MCF 10A (cell line): ENCODE measurements around the gene NLRP9. TPM values are rescaled to one million over a fixed set of nuclear protein-coding genes. Genes with fewer than 3 reads are reported as not detected.

Source experiments
- BruUV-seq: library from RNA; stranded (reverse); fragments of 400-500 nt; replicated peaks from 2 replicates; lab custom pipeline; 2021; lab: Mats Ljungman, UMichigan
- CTCF ChIA-PET: fragments of 300-600 bp; sonication (Branson Sonifier 250); formaldehyde crosslinking; extraction: SDS; loops from one replicate; lab custom pipeline; 2021; ENCODE audit warnings: antibody characterized with exemption, inconsistent platforms; lab: Yijun Ruan, JAX
- POLR2A ChIA-PET: fragments of 300-600, 350-650 bp; sonication (Branson Sonifier 250); formaldehyde crosslinking; extraction: SDS; loops from one replicate; lab custom pipeline; 2020; ENCODE audit warnings: antibody characterized with exemption, inconsistent platforms; lab: Yijun Ruan, JAX
- DNase-seq: peaks from one replicate; pipeline ENCODE4 v3.0.0-alpha.2; 2018; ENCODE audit not compliant: unreplicated experiment
- H3K27ac Mint-ChIP-seq: one replicate; pipeline ENCODE4 v1.8.0; 2022; ENCODE audit warnings: mild to moderate bottlenecking, low read depth, mixed read lengths; ENCODE audit not compliant: unreplicated experiment
- H3K27me3 Mint-ChIP-seq: one replicate; pipeline ENCODE4 v1.8.0; 2022; ENCODE audit warnings: mixed read lengths; ENCODE audit not compliant: insufficient read depth, unreplicated experiment
- H3K36me3 Mint-ChIP-seq: one replicate; pipeline ENCODE4 v1.8.0; 2022; ENCODE audit warnings: mild to moderate bottlenecking, moderate library complexity, mixed read lengths; ENCODE audit not compliant: insufficient read depth, unreplicated experiment
- H3K4me1 Mint-ChIP-seq: one replicate; pipeline ENCODE4 v1.8.0; 2022; ENCODE audit warnings: mixed read lengths; ENCODE audit not compliant: insufficient read depth, unreplicated experiment
- H3K4me3 Mint-ChIP-seq: one replicate; pipeline ENCODE4 v1.8.0; 2022; ENCODE audit warnings: mild to moderate bottlenecking, moderate library complexity, mixed read lengths; ENCODE audit not compliant: unreplicated experiment
- H3K9me3 Mint-ChIP-seq: one replicate; pipeline ENCODE4 v1.8.0; 2022; ENCODE audit warnings: mixed read lengths; ENCODE audit not compliant: unreplicated experiment
- CTCF ChIP-seq: fragments of 200-600 bp; IDR thresholded peaks from one replicate; pipeline ENCODE4 v1.8.0; 2022; ENCODE audit warnings: antibody characterized with exemption, mild to moderate bottlenecking; ENCODE audit not compliant: unreplicated experiment
- intact Hi-C: fragments of 100-400 bp; cut with micrococcal nuclease; formaldehyde crosslinking; loops from 2 replicates; pipeline ENCODE4 v1.14.1; 2022
- total RNA-seq: library from RNA; stranded (reverse); gene quantifications from 2 replicates; pipeline ENCODE4 v1.2.3, GENCODE V29; 2022

NLRP9 gene
- total RNA-seq, 1 experiment from 2014 or later, result not detected

- ChIA-PET CTCF (no interaction called here), POLR2A (no interaction called here)
- H3K9me3 Mint-ChIP-seq, result no peaks in the 10 kb centered on the region
- no TSS peak for BruUV-seq
- H3K4me3 Mint-ChIP-seq, result no peak overlapping the region
- peaks cover 51% of the 10 kb centered on the region for H3K36me3 Mint-ChIP-seq
- no peak for DNase-seq
- H3K4me1 Mint-ChIP-seq, result peaks cover 17% of the 10 kb centered on the region
- intact Hi-C loops, result no loop called here
- no peak for TF ChIP-seq CTCF
- no peak overlapping the region for H3K27ac Mint-ChIP-seq
- H3K27me3 Mint-ChIP-seq, result no peaks in the 10 kb centered on the region
These were observed 56.8 kb downstream of the NLRP9 start for GRCh38 chr19:55681131-55682092.

DNA sequence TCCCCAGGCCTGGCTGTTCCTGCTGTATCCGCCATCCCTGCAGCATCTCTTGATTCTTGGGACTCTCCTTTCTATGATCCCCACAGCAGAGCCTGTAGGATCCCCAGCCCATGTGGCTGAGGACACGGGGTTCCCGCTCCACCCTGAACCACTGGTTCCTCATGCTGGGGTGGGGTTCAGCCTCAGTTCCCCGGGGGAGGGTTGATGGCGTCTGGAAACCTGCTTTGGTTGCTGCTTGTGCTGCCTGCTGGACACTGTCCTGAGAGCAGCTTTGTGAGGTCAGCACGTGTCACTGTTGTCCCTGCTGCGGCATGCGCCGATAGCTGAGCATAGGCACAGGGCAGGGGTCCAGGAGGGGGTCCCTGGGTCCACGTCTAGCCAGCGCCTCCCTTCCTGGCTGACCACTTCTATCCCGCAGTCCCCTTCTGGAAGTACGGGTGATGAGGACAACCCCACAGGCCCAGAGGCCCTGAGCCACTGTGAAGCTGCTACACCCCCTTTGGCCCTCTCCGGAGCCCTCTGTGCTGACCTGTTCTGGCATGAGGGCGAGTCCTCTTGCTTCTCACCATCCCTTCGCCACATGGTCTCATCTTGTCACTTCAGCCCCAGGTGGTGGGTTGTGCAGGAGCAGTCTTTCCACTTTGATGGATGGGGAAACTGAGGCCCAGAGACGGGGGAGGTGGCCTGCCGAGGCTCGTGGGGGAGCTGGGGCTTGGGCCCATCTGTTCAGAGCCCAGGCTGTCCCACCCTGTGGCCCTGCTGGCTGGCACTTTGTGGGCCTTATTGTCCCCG, 57.7 kb downstream of the NLRP9 start:
- Mint-ChIP-seq H3K27ac (no peak overlapping the region), H3K4me1 (peaks cover 18% of the 10 kb centered on the region), H3K9me3 (no peaks in the 10 kb centered on the region), H3K36me3 (peaks cover 44% of the 10 kb centered on the region), H3K4me3 (no peak overlapping the region), H3K27me3 (no peaks in the 10 kb centered on the region)
- intact Hi-C loops, result no loop called here
- no peak for DNase-seq
- ChIA-PET CTCF (no interaction called here), POLR2A (no interaction called here)
- TF ChIP-seq CTCF, result no peak
- no TSS peak for BruUV-seq

DNA sequence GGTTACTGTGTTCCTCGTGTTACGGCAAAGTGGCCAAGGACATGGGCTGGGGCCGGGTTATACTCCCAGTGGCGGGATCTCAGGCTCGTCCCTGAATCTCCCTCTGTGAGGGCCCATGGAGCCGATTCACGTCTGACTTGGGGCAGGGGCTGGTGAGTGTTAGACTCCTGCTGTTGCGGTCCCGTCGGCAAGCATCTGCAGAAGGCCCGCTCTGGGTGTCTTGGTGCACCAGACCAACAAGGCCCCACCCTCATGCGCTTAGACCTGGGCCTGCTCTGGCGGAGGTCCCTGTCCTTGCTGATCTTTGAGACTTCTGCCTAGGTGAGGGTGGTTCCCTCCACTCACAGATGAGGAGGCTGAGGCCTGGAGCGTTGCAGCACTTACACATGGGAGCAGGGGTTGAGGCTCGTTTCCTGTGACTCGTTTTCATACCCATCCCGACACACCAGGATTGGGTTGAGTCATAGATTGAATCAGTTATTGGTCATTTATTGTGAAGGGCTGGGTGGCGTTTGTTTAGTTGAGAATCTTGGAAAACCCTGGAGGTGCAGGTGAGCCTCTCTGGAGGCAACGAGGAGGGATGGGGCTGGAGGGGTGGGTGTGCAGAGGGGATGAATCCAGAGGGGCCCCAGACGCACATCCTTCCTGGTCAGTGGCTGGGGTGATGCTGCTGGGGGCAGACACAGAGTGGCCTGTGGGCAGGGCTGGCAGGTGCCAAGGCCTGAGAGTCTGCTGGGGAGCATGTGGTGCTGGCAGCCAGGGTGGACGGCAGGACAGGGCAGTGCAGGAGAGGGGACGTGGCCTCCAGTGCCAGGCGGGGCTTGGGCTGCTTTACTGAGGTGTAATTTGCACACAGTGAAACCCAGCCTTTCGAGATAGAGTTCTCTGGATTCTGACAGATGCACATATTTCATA, 58.6 kb downstream of the NLRP9 start:
- peaks cover 34% of the 10 kb centered on the region for H3K36me3 Mint-ChIP-seq
- H3K9me3 Mint-ChIP-seq, result no peaks in the 10 kb centered on the region
- no peak for TF ChIP-seq CTCF
- BruUV-seq, result no TSS peak
- H3K27me3 Mint-ChIP-seq, result no peaks in the 10 kb centered on the region
- ChIA-PET CTCF (no interaction called here), POLR2A (no interaction called here)
- H3K4me3 Mint-ChIP-seq, result no peak overlapping the region
- intact Hi-C loops, result no loop called here
- DNase-seq, result no peak
- H3K27ac Mint-ChIP-seq, result peak overlapping the region; percentile 63
- peaks cover 20% of the 10 kb centered on the region for H3K4me1 Mint-ChIP-seq
